ENCODE results near the gene BLVRA. TPM values are rescaled to one million over a fixed set of nuclear protein-coding genes. Genes with fewer than 3 reads are reported as not detected.

BLVRA gene
- total RNA-seq, 1 donor from 2014 or later, result 21.7 TPM

Other genes starting within 250 kb of the BLVRA start
- 19.3 TPM for gene STK17A, start 175.6 kb upstream of the BLVRA start, total RNA-seq
- gene COA1, start 29.2 kb upstream of the BLVRA start, total RNA-seq, result 40.4 TPM
- 21.8 TPM for gene MRPS24, start 110.8 kb downstream of the BLVRA start, total RNA-seq
- 34.9 TPM for gene URGCP, start 147.9 kb downstream of the BLVRA start, total RNA-seq
- gene UBE2D4, start 167.8 kb downstream of the BLVRA start, total RNA-seq, result 11.4 TPM
- gene SPDYE1, start 239.2 kb downstream of the BLVRA start, total RNA-seq, result not detected

Measured in occipital lobe (tissue), 1 donor.